Suprapubic skin (tissue), 4 donors: ENCODE results near the gene TEDC2. TPM values are rescaled to one million over a fixed set of nuclear protein-coding genes. Genes with fewer than 3 reads are reported as not detected.

Experiments used
- DNase-seq, 2 donors: peaks; one replicate each; pipeline ENCODE4 v3.0.0-alpha.2; 2019; ENCODE audit warnings: low spot score in 2 of 2
- H3K27ac ChIP-seq: fragments of 200-600 bp; sonication (generic); one replicate; pipeline ENCODE4 v1.5.1; 2019
- H3K27me3 ChIP-seq: fragments of 200-600 bp; sonication (generic); one replicate; pipeline ENCODE4 v1.5.1; 2019
- H3K36me3 ChIP-seq: fragments of 200-600 bp; sonication (generic); one replicate; pipeline ENCODE4 v1.5.1; 2019
- H3K4me1 ChIP-seq: fragments of 200-600 bp; sonication (generic); one replicate; pipeline ENCODE4 v1.5.1; 2019
- H3K4me3 ChIP-seq: fragments of 200-600 bp; sonication (generic); one replicate; pipeline ENCODE4 v1.5.1; 2019; ENCODE audit warnings: mild to moderate bottlenecking
- H3K9me3 ChIP-seq: fragments of 200-600 bp; sonication (generic); one replicate; pipeline ENCODE4 v1.5.1; 2019
- CTCF ChIP-seq, 2 donors: fragments of 200-600 bp in 1 of 2; fragments of 450-650 bp in 1 of 2; sonication (generic) in 1 of 2; IDR thresholded peaks; one replicate each; pipeline ENCODE4 v1.5.1; 2016 to 2019; ENCODE audit warnings: antibody characterized with exemption in 2 of 2, mild to moderate bottlenecking in 1 of 2, moderate library complexity in 1 of 2
- EP300 ChIP-seq: sonication (generic); formaldehyde crosslinking; IDR thresholded peaks from one replicate; pipeline ENCODE4 v1.6.1; 2017; ENCODE audit warnings: antibody characterized with exemption
- POLR2A ChIP-seq, 2 donors: fragments of 450-650 bp; IDR thresholded peaks; one replicate each; pipeline ENCODE4 v1.6.1; 2017; ENCODE audit warnings: antibody characterized with exemption in 2 of 2, mild to moderate bottlenecking in 2 of 2, moderate library complexity in 2 of 2
- POLR2AphosphoS5 ChIP-seq, 3 donors: sonication (generic); formaldehyde crosslinking; IDR thresholded peaks; one replicate each; pipeline ENCODE4 v1.6.1; 2017; ENCODE audit warnings: antibody characterized with exemption in 3 of 3
- WGBS: methylation state at CpG from one replicate; pipeline ENCODE4 v1.1.5; 2018; 5-methylcytosine and 5-hydroxymethylcytosine counted together
- total RNA-seq, 4 donors: library from RNA; depleted of rRNA; stranded (reverse); fragments of >200 nt; gene quantifications; one replicate each; pipeline ENCODE4 v1.1.0, GENCODE V29; 2016

Gene TEDC2
- total RNA-seq, 4 donors from 2014 or later: 1.4 to 2.2 (median 1.6) TPM; not detected in 1

GRCh38 chr16:2498531-2499253, 38.8 kb downstream of the TEDC2 start:
- 41% methylated on average over 6 of the region's 15 CpGs for WGBS
- TF ChIP-seq POLR2AphosphoS5 (IDR thresholded peaks at IDR 0.05) (peak in 2 of 3 donors; percentile 82 to 88), POLR2A (IDR thresholded peaks at IDR 0.05) (no peak), CTCF (IDR thresholded peaks at IDR 0.05) (no peak), EP300 (no peak)
- H3K27me3 ChIP-seq: no peaks in the 10 kb centered on the region
- DNase-seq: peak in 1 of 2 donors; percentile 88
- peaks cover 75% of the 10 kb centered on the region for H3K4me1 ChIP-seq
- peaks cover 7% of the 10 kb centered on the region for H3K36me3 ChIP-seq
- H3K27ac ChIP-seq: peak overlapping the region; percentile 88
- H3K9me3 ChIP-seq: no peaks in the 10 kb centered on the region
- H3K4me3 ChIP-seq: no peak overlapping the region

- Histone ChIP-seq H3K4me3 (no peak overlapping the region), H3K27me3 (no peaks in the 10 kb centered on the region), H3K36me3 (peaks cover 7% of the 10 kb centered on the region), H3K27ac (peak overlapping the region; percentile 88), H3K4me1 (peaks cover 75% of the 10 kb centered on the region), H3K9me3 (no peaks in the 10 kb centered on the region)
- TF ChIP-seq CTCF (IDR thresholded peaks at IDR 0.05): no peak
- no peak for TF ChIP-seq POLR2A (IDR thresholded peaks at IDR 0.05)
- TF ChIP-seq POLR2AphosphoS5 (IDR thresholded peaks at IDR 0.05): no peak
- no peak for TF ChIP-seq EP300
- no peak for DNase-seq
- WGBS: 68% methylated on average over 3 of the region's 6 CpGs
Measured at GRCh38 chr16:2499454-2499853, 39.5 kb downstream of the TEDC2 start.

- Histone ChIP-seq H3K36me3 (peaks cover 7% of the 10 kb centered on the region), H3K4me1 (peaks cover 75% of the 10 kb centered on the region), H3K4me3 (no peak overlapping the region), H3K9me3 (no peaks in the 10 kb centered on the region), H3K27me3 (no peaks in the 10 kb centered on the region), H3K27ac (peak overlapping the region; percentile 88)
- WGBS: 82% methylated on average over 12 of the region's 29 CpGs
- no peak for DNase-seq
- TF ChIP-seq EP300: no peak
- no peak for TF ChIP-seq POLR2A (IDR thresholded peaks at IDR 0.05)
- no peak for TF ChIP-seq POLR2AphosphoS5 (IDR thresholded peaks at IDR 0.05)
- TF ChIP-seq CTCF (IDR thresholded peaks at IDR 0.05): no peak
Measured at GRCh38 chr16:2499890-2500429, 40.1 kb downstream of the TEDC2 start.

- no peak for TF ChIP-seq CTCF (IDR thresholded peaks at IDR 0.05)
- H3K4me3 ChIP-seq: no peak overlapping the region
- H3K9me3 ChIP-seq: no peaks in the 10 kb centered on the region
- H3K4me1 ChIP-seq: peaks cover 75% of the 10 kb centered on the region
- no peak overlapping the region for H3K27ac ChIP-seq
- no peaks in the 10 kb centered on the region for H3K27me3 ChIP-seq
- DNase-seq: no peak
- peaks cover 7% of the 10 kb centered on the region for H3K36me3 ChIP-seq
- WGBS: 93% methylated on average over 10 of the region's 20 CpGs
Measured at GRCh38 chr16:2500430-2500917, 40.6 kb downstream of the TEDC2 start.

GRCh38 chr16:2500918-2501750, 41.2 kb downstream of the TEDC2 start:
- TF ChIP-seq CTCF (IDR thresholded peaks at IDR 0.05) (peak; percentile 97 to 98), POLR2AphosphoS5 (IDR thresholded peaks at IDR 0.05) (no peak), EP300 (no peak), POLR2A (IDR thresholded peaks at IDR 0.05) (no peak)
- no peak overlapping the region for H3K27ac ChIP-seq
- no peaks in the 10 kb centered on the region for H3K27me3 ChIP-seq
- peaks cover 68% of the 10 kb centered on the region for H3K4me1 ChIP-seq
- peak overlapping the region; percentile 12 for H3K4me3 ChIP-seq
- H3K9me3 ChIP-seq: no peaks in the 10 kb centered on the region
- WGBS: 43% methylated on average over 8 of the region's 23 CpGs
- DNase-seq: no peak
- peaks cover 5% of the 10 kb centered on the region for H3K36me3 ChIP-seq
